CD4-positive, alpha-beta T cell (primary cell): ENCODE data around the gene ZNF282. TPM values are rescaled to one million over a fixed set of nuclear protein-coding genes. Genes with fewer than 3 reads are reported as not detected.

Experiments
- total RNA-seq, 174 experiments: library from RNA in 2 of 174; stranded (reverse) in 2 of 174; gene quantifications; one replicate each; pipeline ENCODE4 v1.2.3 and lab custom pipeline; 2021 to 2026

Gene ZNF282
- total RNA-seq, 2 experiments from 2014 or later: 13.3 to 15.6 TPM

Other genes starting within 250 kb of the ZNF282 start
- gene PDIA4, start 167.0 kb upstream of the ZNF282 start, total RNA-seq: 10 to 100 TPM; 19.5 to 19.9 TPM
- 1 to 10 TPM; 2.7 to 3.5 TPM for gene ZNF786, start 104.8 kb upstream of the ZNF282 start, total RNA-seq
- under 1 TPM; 0.22 to 0.39 TPM for gene ZNF425, start 69.2 kb upstream of the ZNF282 start, total RNA-seq
- 10 to 100 TPM; 14.0 to 15.0 TPM for gene ZNF398, start 48.1 kb upstream of the ZNF282 start, total RNA-seq
- gene ZNF212, start 44.1 kb downstream of the ZNF282 start, total RNA-seq: 10 to 100 TPM; 12.1 to 13.2 TPM
- 10 to 100 TPM; 27.6 to 29.0 TPM for gene ZNF783, start 66.7 kb downstream of the ZNF282 start, total RNA-seq